ENCODE results near the gene NIPA2.
"Not testable (repeated sequence)": the region's sequence is repeated elsewhere in the genome, so short reads cannot be mapped to it uniquely, and the experiment has no call there.

NIPA2 gene

DNA sequence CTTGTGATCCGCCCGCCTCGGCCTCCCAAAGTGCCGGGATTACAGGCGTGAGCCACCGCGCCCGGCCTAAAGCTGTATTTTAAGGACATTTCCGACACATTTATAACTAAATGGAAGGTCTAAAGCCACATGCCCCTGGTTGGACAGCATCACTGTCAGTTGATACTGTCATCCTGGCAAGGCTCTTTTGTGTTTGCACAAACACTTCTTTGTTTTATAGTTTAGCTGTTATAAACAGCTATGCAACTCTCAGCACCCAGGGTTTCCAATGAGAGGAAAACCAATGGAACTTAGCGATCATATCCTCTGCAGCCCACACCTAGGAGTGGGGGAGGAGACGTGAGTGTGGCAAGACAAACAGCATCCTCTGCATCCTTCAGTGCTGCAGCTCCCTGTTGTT lies 32.3 kb upstream of the NIPA2 start:
- no peak overlapping the region for H3K4me3 ChIP-seq
- no peak overlapping the region for H3K27ac ChIP-seq
- DNase-seq (ENCODE audit: low spot score), result no peak

DNA sequence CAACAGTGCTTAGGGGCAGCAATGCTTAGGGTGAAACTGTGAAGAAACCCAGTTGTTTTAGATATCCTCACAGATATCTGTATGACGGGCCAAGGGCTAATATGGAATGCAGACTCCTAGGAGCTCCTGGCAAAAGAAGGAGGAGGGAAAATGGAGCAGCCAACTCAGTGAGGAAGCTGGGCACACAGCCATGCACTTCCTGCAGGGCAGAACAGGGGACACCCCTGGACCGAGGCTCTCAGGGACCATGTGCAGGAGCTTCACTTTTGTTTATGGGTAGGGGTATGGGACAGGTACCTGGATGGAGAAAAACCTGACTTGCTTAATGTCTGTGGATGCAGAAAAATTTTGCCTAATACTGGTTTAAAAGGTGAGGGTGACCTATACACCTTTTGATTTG lies 31.8 kb upstream of the NIPA2 start:
- TF ChIP-seq, protein P1, sequence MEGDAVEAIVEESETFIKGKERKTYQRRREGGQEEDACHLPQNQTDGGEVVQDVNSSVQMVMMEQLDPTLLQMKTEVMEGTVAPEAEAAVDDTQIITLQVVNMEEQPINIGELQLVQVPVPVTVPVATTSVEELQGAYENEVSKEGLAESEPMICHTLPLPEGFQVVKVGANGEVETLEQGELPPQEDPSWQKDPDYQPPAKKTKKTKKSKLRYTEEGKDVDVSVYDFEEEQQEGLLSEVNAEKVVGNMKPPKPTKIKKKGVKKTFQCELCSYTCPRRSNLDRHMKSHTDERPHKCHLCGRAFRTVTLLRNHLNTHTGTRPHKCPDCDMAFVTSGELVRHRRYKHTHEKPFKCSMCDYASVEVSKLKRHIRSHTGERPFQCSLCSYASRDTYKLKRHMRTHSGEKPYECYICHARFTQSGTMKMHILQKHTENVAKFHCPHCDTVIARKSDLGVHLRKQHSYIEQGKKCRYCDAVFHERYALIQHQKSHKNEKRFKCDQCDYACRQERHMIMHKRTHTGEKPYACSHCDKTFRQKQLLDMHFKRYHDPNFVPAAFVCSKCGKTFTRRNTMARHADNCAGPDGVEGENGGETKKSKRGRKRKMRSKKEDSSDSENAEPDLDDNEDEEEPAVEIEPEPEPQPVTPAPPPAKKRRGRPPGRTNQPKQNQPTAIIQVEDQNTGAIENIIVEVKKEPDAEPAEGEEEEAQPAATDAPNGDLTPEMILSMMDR (IDR thresholded peaks at IDR 0.05), result no peak
- no peak for DNase-seq (ENCODE audit: low spot score)
- no peak overlapping the region for H3K4me3 ChIP-seq
- no peak overlapping the region for H3K27ac ChIP-seq

More for the DNA sequence above, 32.3 kb upstream of the NIPA2 start:
- TF ChIP-seq, protein P1 (IDR thresholded peaks at IDR 0.05), result no peak

DNA sequence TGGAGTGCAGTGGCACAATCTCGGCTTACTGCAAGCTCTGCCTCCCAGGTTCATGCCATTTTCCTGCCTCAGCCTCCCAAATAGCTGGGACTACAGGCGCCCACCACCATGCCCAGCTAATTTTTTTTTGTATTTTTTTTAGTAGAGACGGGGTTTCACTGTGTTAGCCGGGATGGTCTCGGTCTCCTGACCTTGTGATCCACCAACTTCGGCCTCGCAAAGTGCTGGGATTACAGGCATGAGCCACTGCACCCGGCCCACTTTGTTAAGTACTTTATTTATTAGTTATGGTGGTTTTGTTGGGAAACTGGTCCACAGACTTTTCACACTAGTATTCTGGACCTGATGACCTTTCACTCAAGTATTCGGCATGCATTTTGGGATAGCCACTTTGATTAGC lies 30.6 kb upstream of the NIPA2 start:
- DNase-seq (ENCODE audit: low spot score); H3K27ac ChIP-seq; H3K4me3 ChIP-seq: not testable (repeated sequence)

DNA sequence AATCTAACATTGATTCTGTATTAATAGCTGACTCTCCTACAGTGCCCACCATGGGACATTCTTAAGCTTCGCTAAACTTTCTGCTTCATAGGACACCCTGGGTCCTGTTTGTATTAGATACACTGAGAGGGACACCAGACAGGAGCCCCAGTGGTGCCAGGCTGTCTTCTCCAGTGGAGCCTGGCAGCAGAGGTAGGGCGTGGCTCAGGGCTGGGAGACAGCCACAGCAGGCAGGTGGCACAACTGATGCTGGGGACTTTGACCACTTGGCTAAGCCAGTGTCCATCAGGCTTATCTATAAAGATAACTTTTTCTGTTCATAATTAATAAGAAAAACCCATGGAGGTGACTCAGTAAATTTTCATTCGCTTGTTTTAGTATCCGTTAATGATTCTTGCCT lies 30.2 kb upstream of the NIPA2 start:
- Histone ChIP-seq H3K4me3 (no peak overlapping the region), H3K27ac (no peak overlapping the region)
- DNase-seq (ENCODE audit: low spot score), result no peak
- TF ChIP-seq, protein P1 (IDR thresholded peaks at IDR 0.05), result no peak

DNA sequence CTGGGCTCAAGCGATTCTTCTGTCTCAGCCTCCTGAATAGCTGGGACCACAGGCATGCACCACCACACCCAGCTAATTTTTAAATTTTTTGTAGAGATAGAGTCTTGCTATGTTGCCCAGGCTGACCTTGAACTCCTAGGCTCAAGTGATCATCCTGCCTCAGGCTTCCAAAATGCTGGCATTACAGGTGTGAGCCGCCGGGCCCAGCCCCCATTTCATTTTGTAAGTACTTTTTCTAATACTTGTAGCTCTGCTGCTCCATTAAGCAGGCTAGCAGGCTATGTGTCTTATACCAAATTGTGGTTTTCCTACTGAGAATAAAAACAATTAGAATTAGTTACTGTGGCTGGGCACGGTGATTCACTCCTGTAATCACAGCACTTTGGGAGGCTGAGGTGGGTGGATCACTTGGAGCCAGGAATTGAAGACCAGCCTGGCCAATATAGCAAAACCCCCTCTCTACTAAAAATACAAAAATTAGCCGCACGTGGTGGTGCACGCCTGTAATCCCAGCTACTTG lies 29.6 kb upstream of the NIPA2 start:
- Histone ChIP-seq H3K4me3 (no peak overlapping the region), H3K27ac (no peak overlapping the region)
- TF ChIP-seq, protein P1 (IDR thresholded peaks at IDR 0.05), result no peak
- DNase-seq (ENCODE audit: low spot score), result no peak

DNA sequence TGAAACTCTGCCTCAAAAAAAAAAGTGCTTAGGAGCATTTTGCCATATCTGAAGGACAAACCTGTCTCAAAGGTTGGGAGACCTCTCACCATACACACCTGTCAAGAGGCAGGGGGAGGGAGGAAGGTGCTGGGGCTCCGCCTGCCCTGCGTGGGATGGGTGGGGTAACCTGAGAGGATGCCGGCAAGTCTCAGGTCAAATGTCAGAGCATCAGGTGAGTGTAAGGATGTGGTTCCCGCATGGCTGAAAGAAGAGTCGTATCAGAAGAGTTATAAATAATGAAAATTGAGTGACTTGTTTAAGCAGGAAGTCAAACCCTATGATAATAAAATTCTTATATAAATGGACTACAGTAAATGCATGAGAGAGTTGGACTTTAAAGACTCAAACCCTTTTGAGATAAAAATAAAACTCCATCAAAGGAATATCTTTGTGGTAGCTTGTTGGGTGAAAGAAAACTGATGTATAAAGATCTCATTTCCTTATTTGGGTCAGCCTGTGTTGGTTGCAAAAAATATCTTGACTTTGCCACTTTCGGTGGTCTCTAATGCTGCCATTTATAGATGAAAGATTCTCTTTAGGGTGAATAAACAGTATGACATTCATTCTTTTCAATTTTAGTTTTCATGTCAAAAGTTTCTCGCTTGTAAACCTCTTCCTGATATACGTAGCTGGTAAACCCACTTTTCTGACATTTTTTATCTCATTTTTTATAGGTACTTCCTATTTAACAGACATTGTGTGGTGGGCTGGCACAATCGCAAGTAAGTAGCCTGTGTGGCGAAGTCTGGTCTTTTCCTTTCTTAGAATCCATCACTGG lies 28.2 kb upstream of the NIPA2 start:
- Histone ChIP-seq H3K4me3 (no peak overlapping the region), H3K27ac (no peak overlapping the region)
- TF ChIP-seq, protein P1 (IDR thresholded peaks at IDR 0.05), result no peak
- no peak for DNase-seq (ENCODE audit: low spot score)

DNA sequence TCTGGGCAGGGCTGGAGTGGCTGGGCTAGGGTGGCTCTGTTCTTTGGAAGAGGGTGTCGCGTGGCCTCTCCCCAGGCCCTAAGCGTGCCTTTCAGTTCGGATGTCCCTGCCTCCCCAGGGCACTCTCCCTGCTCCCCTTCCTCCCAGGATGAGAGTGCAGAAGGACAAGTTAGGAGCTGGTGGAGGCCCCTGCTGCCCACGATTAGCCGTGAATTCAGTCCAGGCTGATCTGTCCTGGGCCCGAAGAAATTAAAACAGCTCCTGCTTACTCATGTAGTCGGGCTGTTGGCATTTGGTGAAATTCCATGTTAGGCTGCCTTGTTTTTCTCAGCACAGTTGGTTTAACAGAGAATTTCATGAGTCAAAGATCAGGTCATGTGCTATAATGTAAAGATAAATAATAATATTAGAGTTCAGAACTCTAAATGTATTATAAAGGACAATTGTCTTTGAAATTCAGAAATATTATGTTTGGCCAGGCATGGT lies 27.6 kb upstream of the NIPA2 start:
- H3K27ac ChIP-seq, result no peak overlapping the region
- TF ChIP-seq, protein P1 (IDR thresholded peaks at IDR 0.05), result no peak
- no peak for DNase-seq (ENCODE audit: low spot score)
- no peak overlapping the region for H3K4me3 ChIP-seq

All from coronary artery (tissue), 2 donors.